HS-27A (cell line): ENCODE data around the gene SLIT3.

Source experiments
- DNase-seq: peaks from one replicate; pipeline ENCODE4 v3.0.0-alpha.2; 2012; ENCODE audit warnings: low read depth, missing footprints

SLIT3 gene

GRCh38 chr5:169104937-169105494, 195.9 kb downstream of the SLIT3 start:
- no peak for DNase-seq

- no peak for DNase-seq
Observed at GRCh38 chr5:169103586-169104181, 197.3 kb downstream of the SLIT3 start.

GRCh38 chr5:169101966-169102365, 199.0 kb downstream of the SLIT3 start:
- DNase-seq: no peak

GRCh38 chr5:169100735-169101075, 200.2 kb downstream of the SLIT3 start:
- no peak for DNase-seq

DNA sequence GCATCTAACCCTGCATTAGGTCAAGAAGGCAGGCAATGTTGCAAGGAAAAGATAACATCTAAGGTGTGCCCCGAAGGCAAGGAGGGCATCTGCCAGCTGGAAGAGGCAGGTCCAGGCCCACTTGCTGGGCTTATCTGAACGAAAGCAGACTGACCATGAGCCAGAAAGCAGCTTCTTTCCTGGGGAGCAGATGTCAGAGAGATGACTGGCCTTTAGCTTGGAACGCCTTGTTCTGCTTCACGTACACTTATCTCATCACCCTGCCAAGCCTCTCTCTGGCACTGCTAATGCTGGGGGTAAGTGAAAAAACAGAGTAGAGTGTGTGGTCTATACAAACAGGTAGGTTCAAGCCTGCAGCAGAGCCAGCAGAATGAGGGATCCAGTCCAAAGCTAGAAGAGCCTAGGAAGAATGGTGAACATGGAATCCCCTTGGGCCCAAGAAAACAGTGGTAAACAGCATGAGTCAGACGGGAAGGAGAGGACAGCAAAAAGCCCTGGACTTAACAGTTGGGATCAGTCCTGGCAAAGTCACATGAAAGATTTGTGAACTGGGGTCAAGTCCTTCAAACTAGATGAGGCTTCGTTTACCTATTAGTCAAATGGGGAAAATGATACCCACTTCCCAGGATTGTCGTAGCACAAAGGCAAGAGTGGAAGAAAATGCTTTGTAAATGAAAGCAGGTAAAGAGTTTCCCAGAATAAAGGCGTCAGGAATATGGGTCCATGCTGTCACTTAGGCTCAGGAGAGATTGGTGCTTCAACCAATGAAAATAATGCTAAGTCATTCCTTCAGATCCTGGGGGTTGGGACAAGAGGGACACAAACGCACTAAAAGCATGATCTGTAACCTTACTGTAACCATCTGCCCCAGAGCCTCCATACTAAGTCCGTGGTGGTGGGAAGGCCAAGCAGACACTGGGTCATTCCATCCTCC, 200.9 kb downstream of the SLIT3 start:
- DNase-seq: no peak

DNA sequence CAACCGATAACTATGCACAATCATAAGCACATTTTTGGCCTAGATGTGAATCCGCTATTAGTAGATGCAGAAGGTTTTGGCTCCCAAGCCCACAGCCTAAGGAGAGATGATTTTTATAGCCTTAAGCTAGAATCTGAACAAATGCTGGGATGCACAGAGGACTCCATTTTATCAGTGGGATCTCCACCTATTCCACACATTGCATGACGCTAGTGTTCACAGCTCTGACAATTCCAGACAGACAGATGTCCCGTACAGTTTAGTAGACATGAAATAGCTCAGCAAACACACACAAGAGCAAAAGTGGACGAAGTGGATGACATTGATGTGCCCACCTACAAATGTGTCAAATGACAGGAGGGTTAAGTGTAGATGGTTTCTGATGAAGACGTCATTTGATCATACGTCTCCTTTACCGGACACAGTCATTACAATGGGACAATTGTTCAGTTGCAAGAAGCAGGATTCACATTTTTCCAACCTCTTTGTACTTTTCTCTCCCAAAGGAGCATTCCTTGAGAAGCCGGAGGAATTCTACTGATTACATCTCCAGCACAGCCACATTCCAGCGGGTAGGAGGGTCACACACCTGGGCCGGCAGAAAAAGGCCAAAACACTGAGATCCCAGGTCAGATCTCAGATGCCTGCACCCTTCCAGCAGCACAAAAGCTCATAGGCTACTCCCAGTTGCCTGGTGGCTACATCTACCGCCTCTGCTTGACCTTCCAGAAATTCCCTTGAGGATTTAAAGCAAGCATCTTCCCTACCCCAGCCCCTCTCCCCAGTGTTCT, 202.4 kb downstream of the SLIT3 start:
- no peak for DNase-seq

DNA sequence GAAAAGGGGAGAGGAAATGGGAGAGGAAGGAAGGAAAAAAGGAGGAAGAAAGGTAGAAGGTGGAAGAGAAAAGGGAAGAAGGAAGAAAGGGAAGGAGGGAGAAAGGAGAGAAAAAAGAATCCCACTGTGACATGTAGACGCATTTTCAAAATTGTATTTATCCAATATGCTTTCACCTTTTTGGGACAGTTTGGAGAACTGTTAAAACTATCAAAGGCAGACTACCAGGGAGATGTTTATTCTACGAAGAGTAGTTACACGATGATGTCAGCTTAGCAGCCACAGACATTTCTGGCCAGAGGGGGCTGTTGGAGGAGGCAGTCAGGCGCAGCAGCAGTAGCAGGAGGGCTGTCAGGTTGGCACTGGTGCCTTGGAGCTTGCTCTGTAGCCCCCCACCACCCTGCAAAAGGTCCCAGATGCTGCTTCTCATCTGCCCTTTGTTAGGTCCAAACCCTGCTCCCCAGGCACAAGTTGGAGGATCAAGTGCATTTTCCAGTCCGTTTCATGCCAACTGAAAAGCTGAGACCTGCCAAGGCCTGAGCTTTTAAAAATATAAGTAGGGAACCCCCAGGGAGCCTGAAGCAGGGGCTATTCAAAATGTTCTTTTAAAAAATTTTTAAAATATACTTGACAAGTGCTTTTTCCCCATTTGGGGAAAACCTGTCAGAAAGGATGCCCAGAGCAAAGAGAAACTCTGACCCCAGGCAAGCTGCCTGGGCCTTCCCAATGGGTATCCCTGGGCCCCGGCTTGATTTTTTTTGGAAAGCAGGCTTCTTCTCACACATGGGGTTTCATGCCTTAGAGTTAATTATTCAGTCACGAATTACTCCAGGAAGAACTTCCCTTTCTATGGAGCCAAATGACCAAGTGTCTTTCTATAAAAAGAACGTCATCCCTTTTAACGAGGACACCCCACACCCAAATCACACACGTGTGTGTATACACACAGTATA, 203.3 kb downstream of the SLIT3 start:
- DNase-seq: no peak

- DNase-seq: no peak
Observed at GRCh38 chr5:169095976-169096375, 205.0 kb downstream of the SLIT3 start.

DNA sequence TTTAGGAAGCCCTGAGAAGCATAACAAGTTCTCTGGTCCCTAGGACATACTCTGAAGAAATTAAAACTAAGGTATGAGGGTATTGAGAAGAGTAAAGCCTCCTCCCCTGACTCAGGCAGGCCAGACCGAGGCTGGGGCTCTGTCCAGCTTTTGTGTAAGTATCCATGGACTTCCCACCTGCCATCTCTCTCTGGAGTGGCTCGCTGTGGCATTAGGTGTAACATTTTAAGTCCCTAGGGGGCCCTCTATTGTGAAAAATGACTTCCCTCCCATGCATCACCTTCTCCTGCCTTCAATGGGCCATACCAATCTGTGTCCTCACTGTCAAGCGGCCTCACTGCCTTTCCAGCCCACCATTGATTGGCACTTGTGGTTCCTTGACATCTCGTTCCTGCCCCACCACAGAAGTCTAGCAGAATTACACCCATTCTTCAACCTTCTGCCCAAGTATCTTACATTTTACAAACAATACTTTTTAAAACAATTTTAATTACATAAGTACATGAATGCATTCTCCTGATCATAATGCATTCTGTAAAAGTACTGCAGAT, 205.5 kb downstream of the SLIT3 start:
- DNase-seq: no peak

- DNase-seq: peak; percentile 19
Observed at GRCh38 chr5:169094586-169095409, 206.1 kb downstream of the SLIT3 start.

GRCh38 chr5:169091396-169091980, 209.5 kb downstream of the SLIT3 start:
- no peak for DNase-seq

DNA sequence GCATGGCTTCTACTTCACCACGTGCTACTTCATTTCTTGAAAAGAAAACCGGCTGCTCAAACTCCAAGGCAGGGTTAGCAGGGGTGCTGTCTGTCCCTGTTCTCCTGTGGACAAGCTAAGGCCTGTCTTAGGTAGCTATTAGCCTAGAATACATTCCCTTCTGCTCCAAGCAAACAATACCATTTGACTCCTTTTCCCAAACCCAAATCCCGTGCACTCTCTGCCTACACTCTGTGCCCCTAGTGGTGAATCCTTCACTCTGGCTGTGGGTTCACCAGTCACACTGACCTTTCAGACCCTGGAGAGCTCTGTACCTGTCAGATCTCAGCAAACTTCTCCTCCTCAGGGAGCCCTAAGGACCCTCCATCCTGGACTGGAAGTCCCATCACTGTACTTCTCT, 211.6 kb downstream of the SLIT3 start:
- no peak for DNase-seq

DNA sequence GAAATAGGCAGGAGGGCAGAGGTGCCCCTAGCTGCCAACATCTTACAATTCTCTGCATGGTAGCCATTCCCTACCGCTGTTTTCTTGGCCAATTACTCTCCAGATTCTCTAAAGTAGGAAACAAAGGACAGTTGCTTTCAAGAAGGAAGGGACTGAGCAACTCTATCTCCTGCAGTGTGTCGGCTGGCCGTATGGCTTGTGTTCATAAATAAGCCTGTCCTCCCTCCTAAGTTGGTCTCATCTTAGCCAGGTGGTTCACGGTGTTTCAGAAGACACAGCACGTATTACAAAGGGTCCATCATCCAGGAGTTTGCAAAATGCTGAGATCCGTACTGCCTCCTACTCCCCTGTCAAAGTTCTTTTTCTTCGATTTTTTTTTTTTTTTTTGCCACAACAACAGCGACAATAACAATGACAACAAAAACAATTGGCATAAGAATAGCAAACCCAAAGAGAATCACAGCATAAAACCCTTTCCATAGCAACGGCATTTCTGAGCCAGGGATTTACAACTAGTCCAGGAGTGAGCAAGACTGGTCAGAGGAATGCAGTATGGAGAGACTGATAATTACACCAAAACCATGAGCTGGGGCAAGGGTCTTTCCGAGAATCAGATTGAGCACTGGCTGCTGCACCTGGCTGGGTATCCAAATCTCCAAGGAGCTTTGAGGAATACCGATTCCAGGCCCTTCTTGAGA, 212.8 kb downstream of the SLIT3 start:
- no peak for DNase-seq

DNA sequence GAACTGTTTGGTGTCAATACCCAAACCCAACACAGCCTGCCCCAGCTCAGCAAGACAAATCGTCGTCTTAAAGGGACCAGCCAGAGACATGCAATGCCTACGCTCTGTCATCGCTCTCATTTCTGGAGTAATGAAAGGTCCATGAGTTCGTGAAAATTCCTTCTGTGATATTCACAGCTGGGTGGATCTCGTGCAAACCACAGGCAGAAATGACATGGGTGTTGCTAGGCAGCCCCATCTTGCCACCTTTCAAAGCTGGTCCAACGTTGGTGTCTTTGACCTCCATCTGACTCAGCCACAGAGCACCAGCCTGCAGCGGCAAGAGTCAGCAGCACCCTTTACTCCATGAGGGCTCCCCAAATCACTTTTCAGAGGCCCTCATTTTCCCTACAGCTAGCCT, 215.3 kb downstream of the SLIT3 start:
- DNase-seq: no peak

DNA sequence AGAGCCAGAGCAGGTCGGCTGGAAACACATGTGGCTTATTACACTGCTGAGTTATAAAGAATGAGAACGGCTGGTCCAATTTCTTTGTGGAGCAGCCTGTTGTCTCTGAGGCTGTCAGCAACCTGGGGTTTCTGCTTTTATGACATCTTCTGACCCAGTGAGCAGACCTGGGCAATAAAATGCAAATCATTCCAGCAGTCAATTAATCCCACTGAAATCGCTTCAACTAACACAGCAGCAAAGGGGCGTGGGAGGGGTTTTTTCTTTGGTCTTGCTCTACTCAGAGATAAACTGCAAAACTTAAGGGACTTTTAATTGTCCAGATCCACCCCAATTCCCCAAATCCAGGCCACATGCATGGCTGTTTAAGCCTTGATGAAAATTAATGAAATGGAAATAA, 215.7 kb downstream of the SLIT3 start:
- DNase-seq: no peak

DNA sequence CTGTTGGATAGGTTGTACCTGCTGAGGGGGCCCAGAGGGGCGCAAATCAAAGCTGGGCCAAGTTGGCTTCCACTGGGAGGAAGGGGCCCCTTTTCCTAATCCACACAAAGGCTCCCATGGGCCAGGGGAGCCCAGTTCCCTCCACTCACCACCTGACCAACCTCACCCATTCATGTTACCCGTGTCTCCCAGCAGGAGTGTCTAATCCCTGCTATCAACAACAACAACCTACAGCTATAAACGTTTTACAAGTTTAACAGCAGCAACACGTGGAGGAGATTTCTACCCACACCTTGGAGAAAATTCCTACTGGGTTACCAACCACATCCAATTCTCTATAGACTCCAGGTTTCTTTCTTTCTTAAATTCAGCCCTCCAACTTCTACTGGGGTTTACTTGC, 216.2 kb downstream of the SLIT3 start:
- no peak for DNase-seq

GRCh38 chr5:169083394-169084018, 217.4 kb downstream of the SLIT3 start:
- DNase-seq: no peak

GRCh38 chr5:169081000-169081724, 219.8 kb downstream of the SLIT3 start:
- DNase-seq: no peak
